ENCODE data around the gene CDC25B.

- TF ChIP-seq REST (IDR thresholded peaks at IDR 0.05) (no peak), CTCF (IDR thresholded peaks at IDR 0.05) (no peak), RCOR1 (IDR thresholded peaks at IDR 0.05; ENCODE audit: low read depth, low read length) (no peak), NR3C1 (IDR thresholded peaks at IDR 0.05) (no peak), RAD21 (conservative IDR thresholded peaks at IDR 0.05 in 1 of 2, IDR thresholded peaks at IDR 0.05 in 1 of 2) (no peak), JUN (IDR thresholded peaks at IDR 0.05) (no peak), POLR2AphosphoS2 (conservative IDR thresholded peaks at IDR 0.05; ENCODE audit: low read length) (no peak), POLR2A (IDR thresholded peaks at IDR 0.05; ENCODE audit: low read length) (no peak)
Measured at GRCh38 chr20:3760655-3761348, 35.3 kb upstream of the CDC25B start.
